ENCODE measurements around the gene CAMK1D.

The CAMK1D gene

GRCh38 chr10:12705943-12706342 is 356.6 kb downstream of the CAMK1D start:
- no peak overlapping the region for H3K4me2 ChIP-seq (ENCODE audit: low read length)
- H3F3A ChIP-seq (ENCODE audit: insufficient read depth, low read length): no peaks in the 10 kb centered on the region
- no peaks in the 10 kb centered on the region for H4K20me1 ChIP-seq (ENCODE audit: insufficient read depth, low read length)
- H3K4me3 ChIP-seq (ENCODE audit: low read depth, low read length, poor library complexity, severe bottlenecking): no peak overlapping the region
- no peak overlapping the region for H2AFZ ChIP-seq (ENCODE audit: low read length)
- H3K79me2 ChIP-seq (ENCODE audit: insufficient read depth, low read length): no peaks in the 10 kb centered on the region
- no peak for TF ChIP-seq CTCF (IDR thresholded peaks at IDR 0.05; ENCODE audit: low read length)
- no peak for TF ChIP-seq EZH2 (IDR thresholded peaks at IDR 0.05; ENCODE audit: borderline replicate concordance, low read length)
- no peak overlapping the region for H3K9ac ChIP-seq (ENCODE audit: low read length)
- no peaks in the 10 kb centered on the region for H3K36me3 ChIP-seq (ENCODE audit: insufficient read depth, low read length)
- H3K27ac ChIP-seq (ENCODE audit: low read depth, low read length, poor library complexity, severe bottlenecking): no peak overlapping the region
- H3K9me2 ChIP-seq (ENCODE audit: low read depth, low read length): no peaks in the 10 kb centered on the region
- H3K9me3 ChIP-seq (ENCODE audit: low read length): no peaks in the 10 kb centered on the region
- no peaks in the 10 kb centered on the region for H3K27me3 ChIP-seq (ENCODE audit: insufficient read depth, low read length)
- H3K4me1 ChIP-seq (ENCODE audit: insufficient read depth, low read length, severe bottlenecking): no peaks in the 10 kb centered on the region

- peak; percentile 54 for TF ChIP-seq CTCF (IDR thresholded peaks at IDR 0.05; ENCODE audit: low read length)
- no peak for TF ChIP-seq EZH2 (IDR thresholded peaks at IDR 0.05; ENCODE audit: borderline replicate concordance, low read length)
- H3K27ac ChIP-seq (ENCODE audit: low read depth, low read length, poor library complexity, severe bottlenecking): no peak overlapping the region
- H3K36me3 ChIP-seq (ENCODE audit: insufficient read depth, low read length): no peaks in the 10 kb centered on the region
- no peaks in the 10 kb centered on the region for H3K79me2 ChIP-seq (ENCODE audit: insufficient read depth, low read length)
- H3K9ac ChIP-seq (ENCODE audit: low read length): no peak overlapping the region
- H3K4me2 ChIP-seq (ENCODE audit: low read length): no peak overlapping the region
- H3K4me1 ChIP-seq (ENCODE audit: insufficient read depth, low read length, severe bottlenecking): no peaks in the 10 kb centered on the region
- H3K9me3 ChIP-seq (ENCODE audit: low read length): no peaks in the 10 kb centered on the region
- no peaks in the 10 kb centered on the region for H3K9me2 ChIP-seq (ENCODE audit: low read depth, low read length)
- no peak overlapping the region for H2AFZ ChIP-seq (ENCODE audit: low read length)
- H3K4me3 ChIP-seq (ENCODE audit: low read depth, low read length, poor library complexity, severe bottlenecking): no peak overlapping the region
- H3F3A ChIP-seq (ENCODE audit: insufficient read depth, low read length): no peaks in the 10 kb centered on the region
- H4K20me1 ChIP-seq (ENCODE audit: insufficient read depth, low read length): no peaks in the 10 kb centered on the region
- no peaks in the 10 kb centered on the region for H3K27me3 ChIP-seq (ENCODE audit: insufficient read depth, low read length)
Measured at GRCh38 chr10:12707461-12708185, 358.3 kb downstream of the CAMK1D start.

- Histone ChIP-seq H3K9ac (ENCODE audit: low read length) (no peak overlapping the region), H3K9me3 (ENCODE audit: low read length) (no peaks in the 10 kb centered on the region), H2AFZ (ENCODE audit: low read length) (no peak overlapping the region), H3K27ac (ENCODE audit: low read depth, low read length, poor library complexity, severe bottlenecking) (no peak overlapping the region), H4K20me1 (ENCODE audit: insufficient read depth, low read length) (no peaks in the 10 kb centered on the region), H3K79me2 (ENCODE audit: insufficient read depth, low read length) (no peaks in the 10 kb centered on the region), H3K4me1 (ENCODE audit: insufficient read depth, low read length, severe bottlenecking) (no peaks in the 10 kb centered on the region), H3K4me2 (ENCODE audit: low read length) (no peak overlapping the region), H3K36me3 (ENCODE audit: insufficient read depth, low read length) (no peaks in the 10 kb centered on the region), H3F3A (ENCODE audit: insufficient read depth, low read length) (no peaks in the 10 kb centered on the region), H3K4me3 (ENCODE audit: low read depth, low read length, poor library complexity, severe bottlenecking) (no peak overlapping the region), H3K27me3 (ENCODE audit: insufficient read depth, low read length) (no peaks in the 10 kb centered on the region), H3K9me2 (ENCODE audit: low read depth, low read length) (no peaks in the 10 kb centered on the region)
- TF ChIP-seq EZH2 (IDR thresholded peaks at IDR 0.05; ENCODE audit: borderline replicate concordance, low read length): no peak
- TF ChIP-seq CTCF (IDR thresholded peaks at IDR 0.05; ENCODE audit: low read length): no peak
Measured at GRCh38 chr10:12709000-12709401, 359.7 kb downstream of the CAMK1D start.
